HepG2 (cell line): ENCODE results near the gene SPART. TPM values are rescaled to one million over a fixed set of nuclear protein-coding genes. Genes with fewer than 3 reads are reported as not detected.

Source experiments
- ATAC-seq: fragments of 200-7000 bp; cut with Tn5 transposase; 3 replicates; pipeline ENCODE4 v1.9.1; 2020; ENCODE audit warnings: mild to moderate bottlenecking, moderate library complexity
- BruUV-seq: library from RNA; stranded (reverse); fragments of 400-500 nt; replicated peaks from 2 replicates; lab custom pipeline; 2021; lab: Mats Ljungman, UMichigan
- CTCF ChIA-PET: fragments of 300-600 bp; formaldehyde crosslinking; extraction: SDS; loops from one replicate; lab custom pipeline; 2021; ENCODE audit warnings: low total read pairs, inconsistent platforms, low intra/inter-chr PET ratio; lab: Yijun Ruan, JAX
- POLR2A ChIA-PET: fragments of 350-600 bp; sonication (Branson Sonifier 250); formaldehyde crosslinking; loops from one replicate; lab custom pipeline; 2020; ENCODE audit warnings: antibody characterized with exemption, inconsistent platforms; lab: Yijun Ruan, JAX
- DNase-seq: peaks from one replicate; pipeline ENCODE4 v3.0.0-alpha.2; 2015; ENCODE audit warnings: low spot score
- FAIRE-seq: peaks from 3 replicates; lab custom pipeline; 2011; peaks lifted over from hg19 to GRCh38; lab: Jason Lieb, UNC
- H2AFZ ChIP-seq: one replicate; pipeline ENCODE4 v1.6.1; 2011; ENCODE audit warnings: low read length, inconsistent platforms
- H3K27ac ChIP-seq: fragments of 300-600 bp; 3 replicates; pipeline ENCODE4 v1.8.0; 2011; ENCODE audit warnings: mixed run types, mild to moderate bottlenecking, mixed read lengths, low read length, inconsistent platforms; ENCODE audit not compliant: insufficient read depth; ENCODE audit errors: extremely low read length
- H3K27me3 ChIP-seq, 2 experiments: fragments of 200-600 bp in 1 of 2; 2 replicates in 1 of 2; 3 replicates in 1 of 2; pipeline versions ENCODE4 v1.6.0 to v1.8.0; 2011; ENCODE audit warnings: low read length in 2 of 2, mild to moderate bottlenecking in 2 of 2, moderate library complexity in 2 of 2, inconsistent platforms in 1 of 2; ENCODE audit not compliant: insufficient read depth in 2 of 2, control insufficient read depth in 1 of 2
- H3K36me3 ChIP-seq, 2 experiments: fragments of 200-600 bp in 1 of 2; replicated peaks in 1 of 2; 2 replicates in 1 of 2; 3 replicates in 1 of 2; pipeline versions ENCODE4 v1.5.1 to v1.8.0; 2011; ENCODE audit warnings: low read length in 2 of 2, inconsistent platforms in 1 of 2; ENCODE audit not compliant: insufficient read depth in 2 of 2, control insufficient read depth in 1 of 2
- H3K4me1 ChIP-seq: 2 replicates; pipeline ENCODE4 v1.5.1; 2012; ENCODE audit warnings: low read length, inconsistent platforms; ENCODE audit not compliant: insufficient read depth
- H3K4me2 ChIP-seq: 2 replicates; pipeline ENCODE4 v1.6.0; 2011; ENCODE audit warnings: low read depth, low read length, inconsistent platforms
- H3K4me3 ChIP-seq, 3 experiments: fragments of 200-600 bp in 1 of 3; sonication (generic), shearing (Covaris generic) in 1 of 3; replicated peaks in 1 of 3; 2 replicates each; pipeline ENCODE4 v1.5.1; 2011 to 2016; ENCODE audit warnings: low read length in 3 of 3, inconsistent platforms in 2 of 3, low read depth in 2 of 3, mild to moderate bottlenecking in 2 of 3, control low read depth in 1 of 3, mixed read lengths in 1 of 3; ENCODE audit not compliant: insufficient read depth in 1 of 3
- H3K79me2 ChIP-seq: one replicate; pipeline ENCODE4 v1.6.1; 2011; ENCODE audit warnings: low read length, inconsistent platforms; ENCODE audit not compliant: insufficient read depth
- H3K9ac ChIP-seq: 2 replicates; pipeline ENCODE4 v1.6.0; 2011; ENCODE audit warnings: mild to moderate bottlenecking, low read depth, low read length, inconsistent platforms; ENCODE audit not compliant: insufficient read depth
- H3K9me3 ChIP-seq: 2 replicates; pipeline ENCODE4 v1.5.1; 2012; ENCODE audit warnings: mild to moderate bottlenecking, low read length
- H4K20me1 ChIP-seq: 2 replicates; pipeline ENCODE4 v1.6.0; 2011; ENCODE audit warnings: inconsistent platforms, mild to moderate bottlenecking, low read length, moderate library complexity; ENCODE audit not compliant: insufficient read depth
- FOXP4 ChIP-seq: sonication (generic); formaldehyde crosslinking; IDR thresholded peaks from 2 replicates; pipeline ENCODE4 v1.4.0; 2020; ENCODE audit warnings: missing genetic modification reagents
- MBD4 ChIP-seq: IDR thresholded peaks from 2 replicates; pipeline ENCODE4 v1.6.1; 2012; ENCODE audit warnings: low read length, inconsistent platforms, borderline replicate concordance
- MIXL1 ChIP-seq: IDR thresholded peaks from 2 replicates; pipeline ENCODE4 v1.6.1; 2016
- NFE2L2 ChIP-seq: fragments of 150-350 bp; IDR thresholded peaks from 2 replicates; pipeline ENCODE4 v1.6.1; 2014; ENCODE audit warnings: low read length
- SP5 ChIP-seq: IDR thresholded peaks from 2 replicates; pipeline ENCODE4 v1.6.1; 2016; ENCODE audit warnings: low read depth, borderline replicate concordance
- STAT5B ChIP-seq: sonication (generic); formaldehyde crosslinking; IDR thresholded peaks from 2 replicates; pipeline ENCODE4 v1.4.0; 2020; ENCODE audit warnings: missing genetic modification reagents
- TRIM24 ChIP-seq: sonication (generic); formaldehyde crosslinking; IDR thresholded peaks from 2 replicates; pipeline ENCODE4 v1.8.0; 2022; ENCODE audit warnings: mild to moderate bottlenecking, missing genetic modification reagents
- ZMYM2 ChIP-seq: sonication (generic); formaldehyde crosslinking; IDR thresholded peaks from 2 replicates; pipeline ENCODE4 v1.8.0; 2022; ENCODE audit warnings: mild to moderate bottlenecking, missing genetic modification reagents
- ZNF124 ChIP-seq: sonication (generic); formaldehyde crosslinking; IDR thresholded peaks from 2 replicates; pipeline ENCODE4 v1.4.0; 2020; ENCODE audit warnings: missing genetic modification reagents
- ZNF20 ChIP-seq: sonication (generic); formaldehyde crosslinking; IDR thresholded peaks from 2 replicates; pipeline ENCODE4 v1.4.0; 2020; ENCODE audit warnings: mild to moderate bottlenecking, moderate library complexity, missing genetic modification reagents
- ZNF543 ChIP-seq: sonication (generic); formaldehyde crosslinking; IDR thresholded peaks from 2 replicates; pipeline ENCODE4 v1.4.0; 2020; ENCODE audit warnings: mild to moderate bottlenecking, missing genetic modification reagents
- ZNF674 ChIP-seq: sonication (generic); formaldehyde crosslinking; IDR thresholded peaks from 2 replicates; pipeline ENCODE4 v1.5.0; 2020; ENCODE audit warnings: low read depth, mild to moderate bottlenecking, missing genetic modification reagents
- ZNF746 ChIP-seq: sonication (generic); formaldehyde crosslinking; IDR thresholded peaks from 2 replicates; pipeline ENCODE4 v1.8.0; 2022; ENCODE audit warnings: mild to moderate bottlenecking, missing genetic modification reagents
- WGBS: methylation state at CpG from one replicate; pipeline ENCODE4 v1.1.6; 2017; ENCODE audit warnings: low lambda C conversion rate; 5-methylcytosine and 5-hydroxymethylcytosine counted together
- in situ Hi-C: cut with HindIII; loops from 2 replicates; pipeline ENCODE4 v1.10.0; 2017; ENCODE audit warnings: low pct_unique_long_range_greater_than_20kb; ENCODE audit not compliant: extremely low pct_ligation_motif_present
- intact Hi-C: fragments of 100-400 bp; cut with micrococcal nuclease; formaldehyde crosslinking; loops from one replicate; pipeline ENCODE4 v1.10.0; 2022; ENCODE audit not compliant: unreplicated experiment
- polyA plus RNA-seq, 8 experiments: library from polyadenylated mRNA; depleted of rRNA in 3 of 8; stranded (reverse) in 7 of 8; unstranded in 1 of 8; fragments of >200 nt; fragmentation: Illumina TruSeq in 4 of 8; extraction: Trizol in 4 of 8; gene quantifications; 2 replicates each; pipeline versions ENCODE4 v1.2.1 to v1.2.3, GENCODE V29; 2011 to 2016; ENCODE audit warnings: low read depth in 4 of 8, missing spikeins in 1 of 8, mixed read lengths in 1 of 8; ENCODE audit not compliant: insufficient read depth in 1 of 8
- total RNA-seq, 5 experiments: library from RNA; depleted of rRNA; stranded (reverse); fragments of >200 nt; fragmentation: Illumina TruSeq; extraction: Trizol; gene quantifications; 2 replicates each; pipeline ENCODE4 v1.2.3, GENCODE V29; 2016; ENCODE audit warnings: low read depth in 1 of 5
- TF ChIP-seq, protein P1 (sequence below): sonication (generic); formaldehyde crosslinking; IDR thresholded peaks from 2 replicates; pipeline ENCODE4 v1.5.0; 2020; ENCODE audit warnings: mild to moderate bottlenecking, missing genetic modification reagents
- TF ChIP-seq, protein P2 (sequence below): sonication (generic); formaldehyde crosslinking; IDR thresholded peaks from 2 replicates; pipeline ENCODE4 v1.4.0; 2020; ENCODE audit warnings: missing genetic modification reagents
- TF ChIP-seq, protein P3 (sequence below): sonication (generic); formaldehyde crosslinking; IDR thresholded peaks from 2 replicates; pipeline ENCODE4 v1.4.0; 2020; ENCODE audit warnings: mild to moderate bottlenecking, missing genetic modification reagents

The SPART gene
- total and polyA plus RNA-seq, 2 of the 13 experiments (the other 11 are each of a cell fraction or from before 2014, with no cell fraction given): 8.9 to 28.8 TPM

DNA sequence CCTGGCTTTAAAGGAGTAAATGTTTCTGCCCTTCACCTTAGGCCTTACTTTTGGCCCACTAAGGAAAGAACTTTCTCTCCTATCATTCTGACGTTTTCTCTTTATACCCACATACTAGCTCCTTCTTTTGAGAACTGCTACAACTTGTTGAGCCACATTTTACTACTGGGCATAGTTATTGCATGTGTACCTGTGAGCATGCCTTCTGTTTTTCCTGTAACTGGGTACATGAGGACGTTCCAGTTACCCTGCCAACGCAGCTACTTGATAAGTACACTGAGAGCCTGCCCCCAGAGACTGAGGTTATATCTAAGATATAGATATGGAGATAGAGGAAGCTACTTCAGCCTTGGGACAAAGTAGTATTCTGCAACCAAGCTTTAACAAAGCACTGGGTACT lies 52.1 kb downstream of the SPART start:
- Histone ChIP-seq H3K4me3 (no peak overlapping the region), H2AFZ (no peak overlapping the region), H3K4me2 (no peak overlapping the region), H3K36me3 (no peaks in the 10 kb centered on the region), H3K27ac (no peak overlapping the region), H3K9ac (no peak overlapping the region), H3K27me3 (peaks cover 0 to 7% of the 10 kb centered on the region in 2 experiments; a peak in 3 of 5 replicates), H3K4me1 (no peaks in the 10 kb centered on the region), H3K79me2 (no peaks in the 10 kb centered on the region), H4K20me1 (no peaks in the 10 kb centered on the region), H3K9me3 (peaks cover 16% of the 10 kb centered on the region)
- no peak for TF ChIP-seq SP5 (CRISPR knock-in tag)
- TF ChIP-seq ZNF674 (CRISPR knock-in tag): no peak
- TF ChIP-seq MBD4: no peak
- no peak for TF ChIP-seq FOXP4 (CRISPR knock-in tag)
- no peak for TF ChIP-seq ZMYM2
- TF ChIP-seq, protein P1, sequence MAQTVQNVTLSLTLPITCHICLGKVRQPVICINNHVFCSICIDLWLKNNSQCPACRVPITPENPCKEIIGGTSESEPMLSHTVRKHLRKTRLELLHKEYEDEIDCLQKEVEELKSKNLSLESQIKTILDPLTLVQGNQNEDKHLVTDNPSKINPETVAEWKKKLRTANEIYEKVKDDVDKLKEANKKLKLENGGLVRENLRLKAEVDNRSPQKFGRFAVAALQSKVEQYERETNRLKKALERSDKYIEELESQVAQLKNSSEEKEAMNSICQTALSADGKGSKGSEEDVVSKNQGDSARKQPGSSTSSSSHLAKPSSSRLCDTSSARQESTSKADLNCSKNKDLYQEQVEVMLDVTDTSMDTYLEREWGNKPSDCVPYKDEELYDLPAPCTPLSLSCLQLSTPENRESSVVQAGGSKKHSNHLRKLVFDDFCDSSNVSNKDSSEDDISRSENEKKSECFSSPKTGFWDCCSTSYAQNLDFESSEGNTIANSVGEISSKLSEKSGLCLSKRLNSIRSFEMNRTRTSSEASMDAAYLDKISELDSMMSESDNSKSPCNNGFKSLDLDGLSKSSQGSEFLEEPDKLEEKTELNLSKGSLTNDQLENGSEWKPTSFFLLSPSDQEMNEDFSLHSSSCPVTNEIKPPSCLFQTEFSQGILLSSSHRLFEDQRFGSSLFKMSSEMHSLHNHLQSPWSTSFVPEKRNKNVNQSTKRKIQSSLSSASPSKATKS (CRISPR knock-in tag): no peak
- TF ChIP-seq MIXL1: no peak
- no peak for TF ChIP-seq ZNF746 (CRISPR knock-in tag)
- TF ChIP-seq, protein P2, sequence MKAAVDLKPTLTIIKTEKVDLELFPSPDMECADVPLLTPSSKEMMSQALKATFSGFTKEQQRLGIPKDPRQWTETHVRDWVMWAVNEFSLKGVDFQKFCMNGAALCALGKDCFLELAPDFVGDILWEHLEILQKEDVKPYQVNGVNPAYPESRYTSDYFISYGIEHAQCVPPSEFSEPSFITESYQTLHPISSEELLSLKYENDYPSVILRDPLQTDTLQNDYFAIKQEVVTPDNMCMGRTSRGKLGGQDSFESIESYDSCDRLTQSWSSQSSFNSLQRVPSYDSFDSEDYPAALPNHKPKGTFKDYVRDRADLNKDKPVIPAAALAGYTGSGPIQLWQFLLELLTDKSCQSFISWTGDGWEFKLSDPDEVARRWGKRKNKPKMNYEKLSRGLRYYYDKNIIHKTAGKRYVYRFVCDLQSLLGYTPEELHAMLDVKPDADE (CRISPR knock-in tag): no peak
- no peak for TF ChIP-seq ZNF543
- TF ChIP-seq, protein P3, sequence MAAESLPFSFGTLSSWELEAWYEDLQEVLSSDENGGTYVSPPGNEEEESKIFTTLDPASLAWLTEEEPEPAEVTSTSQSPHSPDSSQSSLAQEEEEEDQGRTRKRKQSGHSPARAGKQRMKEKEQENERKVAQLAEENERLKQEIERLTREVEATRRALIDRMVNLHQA (CRISPR knock-in tag): no peak
- TF ChIP-seq ZNF20 (CRISPR knock-in tag): no peak
- TF ChIP-seq ZNF124 (CRISPR knock-in tag): no peak
- TF ChIP-seq STAT5B (CRISPR knock-in tag): no peak
- no peak for TF ChIP-seq TRIM24 (CRISPR knock-in tag)
- TF ChIP-seq NFE2L2: no peak
- intact Hi-C loops: no loop called here
- 27% methylated on average over 3 of the region's 3 CpGs for WGBS
- POLR2A ChIA-PET: no interaction called here
- FAIRE-seq (no peak), ATAC-seq (no peak), DNase-seq (no peak)
- CTCF ChIA-PET: no interaction called here
- BruUV-seq: no TSS peak
- in situ Hi-C loops: no loop called here
